ENCODE measurements around the gene ENPEP. TPM values are rescaled to one million over a fixed set of nuclear protein-coding genes. Genes with fewer than 3 reads are reported as not detected.

ENPEP gene
- total and polyA plus RNA-seq, 2 of the 13 experiments (the other 11 are each of a cell fraction or from before 2014, with no cell fraction given): not detected

DNA sequence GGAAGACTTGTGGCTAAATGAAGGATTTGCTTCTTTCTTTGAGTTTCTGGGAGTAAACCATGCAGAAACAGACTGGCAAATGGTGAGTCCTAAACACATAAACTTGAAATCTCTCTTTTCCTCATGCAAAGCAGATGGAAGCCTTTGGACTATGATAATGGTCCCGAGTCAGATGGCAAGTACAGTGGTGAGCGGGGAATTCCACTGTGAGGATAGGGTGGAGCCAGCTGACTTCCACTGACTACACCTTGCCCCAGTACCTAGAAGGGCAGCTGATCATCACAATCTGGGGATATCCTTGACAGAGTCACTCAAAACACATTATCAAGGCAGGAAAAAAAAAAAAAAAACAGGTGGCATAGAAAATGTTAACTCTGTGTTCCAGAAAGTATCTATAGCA is 34.3 kb downstream of the ENPEP start (continued):
- TF ChIP-seq, protein P1, sequence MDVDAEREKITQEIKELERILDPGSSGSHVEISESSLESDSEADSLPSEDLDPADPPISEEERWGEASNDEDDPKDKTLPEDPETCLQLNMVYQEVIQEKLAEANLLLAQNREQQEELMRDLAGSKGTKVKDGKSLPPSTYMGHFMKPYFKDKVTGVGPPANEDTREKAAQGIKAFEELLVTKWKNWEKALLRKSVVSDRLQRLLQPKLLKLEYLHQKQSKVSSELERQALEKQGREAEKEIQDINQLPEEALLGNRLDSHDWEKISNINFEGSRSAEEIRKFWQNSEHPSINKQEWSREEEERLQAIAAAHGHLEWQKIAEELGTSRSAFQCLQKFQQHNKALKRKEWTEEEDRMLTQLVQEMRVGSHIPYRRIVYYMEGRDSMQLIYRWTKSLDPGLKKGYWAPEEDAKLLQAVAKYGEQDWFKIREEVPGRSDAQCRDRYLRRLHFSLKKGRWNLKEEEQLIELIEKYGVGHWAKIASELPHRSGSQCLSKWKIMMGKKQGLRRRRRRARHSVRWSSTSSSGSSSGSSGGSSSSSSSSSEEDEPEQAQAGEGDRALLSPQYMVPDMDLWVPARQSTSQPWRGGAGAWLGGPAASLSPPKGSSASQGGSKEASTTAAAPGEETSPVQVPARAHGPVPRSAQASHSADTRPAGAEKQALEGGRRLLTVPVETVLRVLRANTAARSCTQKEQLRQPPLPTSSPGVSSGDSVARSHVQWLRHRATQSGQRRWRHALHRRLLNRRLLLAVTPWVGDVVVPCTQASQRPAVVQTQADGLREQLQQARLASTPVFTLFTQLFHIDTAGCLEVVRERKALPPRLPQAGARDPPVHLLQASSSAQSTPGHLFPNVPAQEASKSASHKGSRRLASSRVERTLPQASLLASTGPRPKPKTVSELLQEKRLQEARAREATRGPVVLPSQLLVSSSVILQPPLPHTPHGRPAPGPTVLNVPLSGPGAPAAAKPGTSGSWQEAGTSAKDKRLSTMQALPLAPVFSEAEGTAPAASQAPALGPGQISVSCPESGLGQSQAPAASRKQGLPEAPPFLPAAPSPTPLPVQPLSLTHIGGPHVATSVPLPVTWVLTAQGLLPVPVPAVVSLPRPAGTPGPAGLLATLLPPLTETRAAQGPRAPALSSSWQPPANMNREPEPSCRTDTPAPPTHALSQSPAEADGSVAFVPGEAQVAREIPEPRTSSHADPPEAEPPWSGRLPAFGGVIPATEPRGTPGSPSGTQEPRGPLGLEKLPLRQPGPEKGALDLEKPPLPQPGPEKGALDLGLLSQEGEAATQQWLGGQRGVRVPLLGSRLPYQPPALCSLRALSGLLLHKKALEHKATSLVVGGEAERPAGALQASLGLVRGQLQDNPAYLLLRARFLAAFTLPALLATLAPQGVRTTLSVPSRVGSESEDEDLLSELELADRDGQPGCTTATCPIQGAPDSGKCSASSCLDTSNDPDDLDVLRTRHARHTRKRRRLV (CRISPR knock-in tag; IDR thresholded peaks at IDR 0.05): no peak
- TF ChIP-seq MED8 (CRISPR knock-in tag; IDR thresholded peaks at IDR 0.05; ENCODE audit: insufficient replicate concordance) (no peak), ZNF451 (CRISPR knock-in tag; IDR thresholded peaks at IDR 0.05) (no peak), HHEX (CRISPR knock-in tag; IDR thresholded peaks at IDR 0.05) (no peak), MZF1 (CRISPR knock-in tag; IDR thresholded peaks at IDR 0.05; ENCODE audit: borderline replicate concordance) (no peak), TBL1XR1 (IDR thresholded peaks at IDR 0.05; ENCODE audit: borderline replicate concordance, low read length, partially characterized antibody) (no peak), ZBTB7A (CRISPR knock-in tag; IDR thresholded peaks at IDR 0.05) (no peak)

- no TSS peak for BruUV-seq (replicated peaks)
- 2% methylated on average over 4 of the region's 4 CpGs for WGBS (ENCODE audit: low lambda C conversion rate)
- H3K4me1 ChIP-seq (ENCODE audit: insufficient read depth, low read length): peaks cover 7% of the 10 kb centered on the region; the same call in 1 of the 2 replicates
- no peaks in the 10 kb centered on the region for H3K36me3 ChIP-seq (replicated peaks in 1 of 2; ENCODE audit: control insufficient read depth in 1 of 2, insufficient read depth in 2 of 2, low read length in 2 of 2)
- H3K9me3 ChIP-seq (ENCODE audit: low read length): no peaks in the 10 kb centered on the region
- H3K27ac ChIP-seq (ENCODE audit: extremely low read length, insufficient read depth, low read length): no peak overlapping the region
- no peak overlapping the region for H3K4me3 ChIP-seq (replicated peaks in 1 of 3; ENCODE audit: insufficient read depth in 1 of 3, low read depth in 2 of 3, low read length in 3 of 3)
- in situ Hi-C loops (cut with HindIII; ENCODE audit: extremely low pct_ligation_motif_present, low pct_unique_long_range_greater_than_20kb): loop anchor here (10.0 kb wide), 2 partner anchors 166 to 1096 kb away; no protein-coding TSS in a partner anchor
- ATAC-seq (peak; percentile 60), FAIRE-seq (peak; percentile 8), DNase-seq (ENCODE audit: low spot score) (peak; percentile 39)
- no peaks in the 10 kb centered on the region for H3K27me3 ChIP-seq (ENCODE audit: control insufficient read depth in 1 of 2, insufficient read depth in 2 of 2, low read length in 2 of 2)
- H3K79me2 ChIP-seq (ENCODE audit: insufficient read depth, low read length): no peaks in the 10 kb centered on the region
- ChIA-PET CTCF (ENCODE audit: low intra/inter-chr PET ratio, low total read pairs) (interaction anchor here (0.6 to 4.0 kb wide), 3 partner anchors 196 to 512 kb away, joined by 4 to 30 read pairs (median 20); no protein-coding TSS in a partner anchor), POLR2A (no interaction called here)
- no peaks in the 10 kb centered on the region for H4K20me1 ChIP-seq (ENCODE audit: insufficient read depth, low read length)
- no peak overlapping the region for H3K9ac ChIP-seq (ENCODE audit: insufficient read depth, low read depth, low read length)
- no peak overlapping the region for H2AFZ ChIP-seq (ENCODE audit: low read length)
- no peak overlapping the region for H3K4me2 ChIP-seq (ENCODE audit: low read depth, low read length)
- intact Hi-C loops (cut with micrococcal nuclease; ENCODE audit: unreplicated experiment): loop anchor here (2.0 to 10.0 kb wide), 2 partner anchors 196 to 1076 kb away; partner anchors contain the start of gene SEC24B
- TF ChIP-seq SIX1 (CRISPR knock-in tag; IDR thresholded peaks at IDR 0.05; ENCODE audit: borderline replicate concordance): no peak
- no peak for TF ChIP-seq TEAD3 (CRISPR knock-in tag; optimal IDR thresholded peaks at IDR 0.05; ENCODE audit: borderline replicate concordance)
- TF ChIP-seq U2AF1 (optimal IDR thresholded peaks at IDR 0.05; ENCODE audit: low read depth, low read length): no peak
- no peak for TF ChIP-seq ZSCAN5A (CRISPR knock-in tag; IDR thresholded peaks at IDR 0.05; ENCODE audit: borderline replicate concordance)
- TF ChIP-seq XBP1 (CRISPR knock-in tag; IDR thresholded peaks at IDR 0.05): no peak
- no peak for TF ChIP-seq E2F2 (CRISPR knock-in tag; IDR thresholded peaks at IDR 0.05; ENCODE audit: borderline replicate concordance)
- TF ChIP-seq SNRNP70 (IDR thresholded peaks at IDR 0.05; ENCODE audit: low read depth, low read length): no peak
Observed at GRCh38 chr4:110510955-110511544, 35.1 kb downstream of the ENPEP start.

Measured in HepG2 (cell line).